Measurements from ENCODE around the gene TBC1D2B.
"Not testable (repeated sequence)": the region's sequence is repeated elsewhere in the genome, so short reads cannot be mapped to it uniquely, and the experiment has no call there.

The TBC1D2B gene

GRCh38 chr15:78000091-78000926 is 77.2 kb downstream of the TBC1D2B start:
- no peaks in the 10 kb centered on the region for H3K27me3 ChIP-seq (replicated peaks)
- in situ Hi-C loops (cut with HindIII; ENCODE audit: low pct_ligation_motif_present, low sequenced_read_pairs): no loop called here
- H3K36me3 ChIP-seq (replicated peaks): peaks cover 53% of the 10 kb centered on the region
- DNase-seq: peak; percentile 14
- TF ChIP-seq CTCF (IDR thresholded peaks at IDR 0.05; ENCODE audit: low read depth, low read length, missing control alignments): peak; percentile 75
- no peak overlapping the region for H3K27ac ChIP-seq
- no peak overlapping the region for H3K4me3 ChIP-seq (ENCODE audit: low read depth, low read length)

GRCh38 chr15:77999486-77999885 is 78.0 kb downstream of the TBC1D2B start:
- Histone ChIP-seq H3K4me3 (ENCODE audit: low read depth, low read length) (no peak overlapping the region), H3K36me3 (replicated peaks) (peaks cover 53% of the 10 kb centered on the region), H3K27ac (no peak overlapping the region), H3K27me3 (replicated peaks) (no peaks in the 10 kb centered on the region)
- TF ChIP-seq CTCF (IDR thresholded peaks at IDR 0.05; ENCODE audit: low read depth, low read length, missing control alignments): no peak
- in situ Hi-C loops (cut with HindIII; ENCODE audit: low pct_ligation_motif_present, low sequenced_read_pairs): no loop called here
- DNase-seq: no peak

- Histone ChIP-seq H3K27me3 (replicated peaks) (no peaks in the 10 kb centered on the region), H3K36me3 (replicated peaks) (peaks cover 50% of the 10 kb centered on the region), H3K4me3 (ENCODE audit: low read depth, low read length) (no peak overlapping the region), H3K27ac (no peak overlapping the region)
- no peak for TF ChIP-seq CTCF (IDR thresholded peaks at IDR 0.05; ENCODE audit: low read depth, low read length, missing control alignments)
- no peak for DNase-seq
- in situ Hi-C loops (cut with HindIII; ENCODE audit: low pct_ligation_motif_present, low sequenced_read_pairs): no loop called here
Observed at GRCh38 chr15:77998592-77998991, 78.9 kb downstream of the TBC1D2B start.

GRCh38 chr15:77997761-77998554 is 79.6 kb downstream of the TBC1D2B start:
- H3K27ac ChIP-seq; in situ Hi-C loops (cut with HindIII; ENCODE audit: low pct_ligation_motif_present, low sequenced_read_pairs); H3K4me3 ChIP-seq (ENCODE audit: low read depth, low read length); H3K27me3 ChIP-seq (replicated peaks); DNase-seq: not testable (repeated sequence)
- H3K36me3 ChIP-seq (replicated peaks): peaks cover 43% of the 10 kb centered on the region

GRCh38 chr15:77997221-77997620 is 80.3 kb downstream of the TBC1D2B start:
- H3K36me3 ChIP-seq (replicated peaks): peaks cover 36% of the 10 kb centered on the region
- H3K27me3 ChIP-seq (replicated peaks); in situ Hi-C loops (cut with HindIII; ENCODE audit: low pct_ligation_motif_present, low sequenced_read_pairs); H3K4me3 ChIP-seq (ENCODE audit: low read depth, low read length); H3K27ac ChIP-seq; DNase-seq: not testable (repeated sequence)

- in situ Hi-C loops (cut with HindIII; ENCODE audit: low pct_ligation_motif_present, low sequenced_read_pairs); H3K4me3 ChIP-seq (ENCODE audit: low read depth, low read length); H3K27ac ChIP-seq; H3K27me3 ChIP-seq (replicated peaks); DNase-seq: not testable (repeated sequence)
- peaks cover 33% of the 10 kb centered on the region for H3K36me3 ChIP-seq (replicated peaks)
Observed at GRCh38 chr15:77996713-77997171, 80.8 kb downstream of the TBC1D2B start.

GRCh38 chr15:77996226-77996625 is 81.3 kb downstream of the TBC1D2B start:
- peaks cover 28% of the 10 kb centered on the region for H3K36me3 ChIP-seq (replicated peaks)
- H3K27ac ChIP-seq; DNase-seq; H3K4me3 ChIP-seq (ENCODE audit: low read depth, low read length); H3K27me3 ChIP-seq (replicated peaks); in situ Hi-C loops (cut with HindIII; ENCODE audit: low pct_ligation_motif_present, low sequenced_read_pairs): not testable (repeated sequence)

GRCh38 chr15:77995537-77995918 is 82.0 kb downstream of the TBC1D2B start:
- H3K4me3 ChIP-seq (ENCODE audit: low read depth, low read length); DNase-seq; H3K27me3 ChIP-seq (replicated peaks); H3K27ac ChIP-seq; in situ Hi-C loops (cut with HindIII; ENCODE audit: low pct_ligation_motif_present, low sequenced_read_pairs): not testable (repeated sequence)
- peaks cover 21% of the 10 kb centered on the region for H3K36me3 ChIP-seq (replicated peaks)

All from brain microvascular endothelial cell (primary cell).